H9 (cell line): Measurements from ENCODE around the gene ENTR1. TPM values are rescaled to one million over a fixed set of nuclear protein-coding genes. Genes with fewer than 3 reads are reported as not detected.

ENCODE experiments used
- DNase-seq: peaks from one replicate; pipeline ENCODE4 v3.0.0-alpha.2; 2017
- H2AFZ ChIP-seq: one replicate; pipeline ENCODE4 v1.6.1; 2013; ENCODE audit warnings: mild to moderate bottlenecking, low read length, control low read depth, moderate library complexity
- H2AK5ac ChIP-seq: 2 replicates; pipeline ENCODE4 v1.6.1; 2013; ENCODE audit warnings: low read length, control low read depth, mixed read lengths; ENCODE audit not compliant: insufficient read length
- H2BK120ac ChIP-seq: one replicate; pipeline ENCODE4 v1.6.1; 2013; ENCODE audit warnings: low read depth, mild to moderate bottlenecking, low read length, control low read depth, inconsistent platforms; ENCODE audit not compliant: poor library complexity, severe bottlenecking
- H2BK12ac ChIP-seq: 2 replicates; pipeline ENCODE4 v1.6.1; 2013; ENCODE audit warnings: low read length, control low read depth, mixed read lengths, low read depth; ENCODE audit not compliant: insufficient read length
- H2BK15ac ChIP-seq: 2 replicates; pipeline ENCODE4 v1.6.1; 2013; ENCODE audit warnings: low read depth, low read length, control low read depth
- H2BK20ac ChIP-seq: one replicate; pipeline ENCODE4 v1.6.1; 2013; ENCODE audit warnings: low read depth, mild to moderate bottlenecking, low read length, control low read depth, inconsistent platforms; ENCODE audit not compliant: poor library complexity, severe bottlenecking
- H2BK5ac ChIP-seq: 2 replicates; pipeline ENCODE4 v1.6.1; 2013; ENCODE audit warnings: low read length, control low read depth, mixed read lengths; ENCODE audit not compliant: insufficient read length
- H3K14ac ChIP-seq: 2 replicates; pipeline ENCODE4 v1.6.1; 2013; ENCODE audit warnings: low read length, control low read depth; ENCODE audit not compliant: insufficient read depth
- H3K18ac ChIP-seq: 2 replicates; pipeline ENCODE4 v1.6.1; 2013; ENCODE audit warnings: low read depth, mild to moderate bottlenecking, mixed read lengths, low read length, control low read depth; ENCODE audit not compliant: insufficient read length
- H3K23ac ChIP-seq: 2 replicates; pipeline ENCODE4 v1.6.1; 2013; ENCODE audit warnings: low read length, control low read depth, mixed read lengths, low read depth; ENCODE audit not compliant: insufficient read length
- H3K23me2 ChIP-seq: 2 replicates; pipeline ENCODE4 v1.6.1; 2013; ENCODE audit warnings: low read depth, mild to moderate bottlenecking, mixed read lengths, low read length, control low read depth; ENCODE audit not compliant: insufficient read length, poor library complexity, severe bottlenecking
- H3K27ac ChIP-seq: 2 replicates; pipeline ENCODE4 v1.5.1; 2013; ENCODE audit warnings: low read length, control low read depth, mixed read lengths, low read depth; ENCODE audit not compliant: insufficient read length
- H3K27me3 ChIP-seq: 2 replicates; pipeline ENCODE4 v1.6.1; 2013; ENCODE audit warnings: low read length, control low read depth, inconsistent platforms; ENCODE audit not compliant: insufficient read depth
- H3K4ac ChIP-seq: 2 replicates; pipeline ENCODE4 v1.6.1; 2013; ENCODE audit warnings: low read depth, mild to moderate bottlenecking, control low read depth, inconsistent platforms, low read length, moderate library complexity
- H3K4me1 ChIP-seq: 2 replicates; pipeline ENCODE4 v1.6.1; 2013; ENCODE audit warnings: low read length, control low read depth, inconsistent platforms; ENCODE audit not compliant: insufficient read depth
- H3K4me2 ChIP-seq: 2 replicates; pipeline ENCODE4 v1.6.1; 2013; ENCODE audit warnings: low read length, control low read depth, mixed read lengths; ENCODE audit not compliant: insufficient read length, insufficient read depth
- H3K56ac ChIP-seq: 2 replicates; pipeline ENCODE4 v1.6.1; 2013; ENCODE audit warnings: low read depth, mild to moderate bottlenecking, mixed read lengths, low read length, control low read depth; ENCODE audit not compliant: insufficient read length
- H3K79me1 ChIP-seq: 2 replicates; pipeline ENCODE4 v1.6.1; 2013; ENCODE audit warnings: low read depth, mild to moderate bottlenecking, moderate library complexity, low read length, control low read depth, inconsistent platforms; ENCODE audit not compliant: insufficient read depth, poor library complexity, severe bottlenecking
- H3K79me2 ChIP-seq: 2 replicates; pipeline ENCODE4 v1.6.1; 2013; ENCODE audit warnings: low read length, control low read depth, inconsistent platforms; ENCODE audit not compliant: insufficient read depth
- H3K9ac ChIP-seq: 2 replicates; pipeline ENCODE4 v1.6.1; 2013; ENCODE audit warnings: low read length, control low read depth, mixed read lengths; ENCODE audit not compliant: insufficient read length; ENCODE audit errors: extremely low read depth
- H3K9me3 ChIP-seq: one replicate; pipeline ENCODE4 v1.6.1; 2013; ENCODE audit warnings: low read depth, low read length, inconsistent platforms; ENCODE audit not compliant: control insufficient read depth
- H3T11ph ChIP-seq: one replicate; pipeline ENCODE4 v1.6.1; 2013; ENCODE audit warnings: mild to moderate bottlenecking, low read length, control low read depth, inconsistent platforms
- H4K20me1 ChIP-seq: one replicate; pipeline ENCODE4 v1.6.1; 2013; ENCODE audit not compliant: control insufficient read depth, insufficient read length, insufficient read depth
- H4K5ac ChIP-seq: 2 replicates; pipeline ENCODE4 v1.6.1; 2013; ENCODE audit warnings: low read depth, mild to moderate bottlenecking, mixed read lengths, low read length, control low read depth; ENCODE audit not compliant: insufficient read length
- H4K8ac ChIP-seq: replicated peaks from 2 replicates; pipeline ENCODE4 v1.6.1; 2013; ENCODE audit warnings: low read length, control low read depth, mixed read lengths, low read depth; ENCODE audit not compliant: insufficient read length
- H4K91ac ChIP-seq: 2 replicates; pipeline ENCODE4 v1.6.1; 2013; ENCODE audit warnings: low read depth, mild to moderate bottlenecking, moderate library complexity, mixed read lengths, low read length, control low read depth; ENCODE audit not compliant: insufficient read length
- H3K27ac Mint-ChIP-seq, 3 experiments: 2 replicates in 2 of 3; 3 replicates in 1 of 3; pipeline ENCODE4 v1.8.0; 2020 to 2021; ENCODE audit warnings: mixed read lengths in 3 of 3, mild to moderate bottlenecking in 1 of 3, moderate library complexity in 1 of 3
- H3K27me3 Mint-ChIP-seq: 2 replicates; pipeline ENCODE4 v1.8.0; 2021; ENCODE audit warnings: low read depth, mild to moderate bottlenecking, moderate library complexity, mixed read lengths
- H3K36me3 Mint-ChIP-seq, 3 experiments: 2 replicates in 2 of 3; 3 replicates in 1 of 3; pipeline ENCODE4 v1.8.0; 2020 to 2021; ENCODE audit warnings: low read depth in 3 of 3, mixed read lengths in 3 of 3; ENCODE audit not compliant: insufficient read depth in 1 of 3
- H3K4me1 Mint-ChIP-seq, 2 experiments: 2 replicates each; pipeline ENCODE4 v1.8.0; 2020; ENCODE audit warnings: mixed read lengths in 2 of 2
- H3K4me3 Mint-ChIP-seq, 2 experiments: 2 replicates in 1 of 2; 3 replicates in 1 of 2; pipeline ENCODE4 v1.8.0; 2020 to 2021; ENCODE audit warnings: mild to moderate bottlenecking in 2 of 2, mixed read lengths in 2 of 2, moderate library complexity in 1 of 2
- H3K9me3 Mint-ChIP-seq, 2 experiments: 2 replicates in 1 of 2; 3 replicates in 1 of 2; pipeline ENCODE4 v1.8.0; 2020; ENCODE audit warnings: mild to moderate bottlenecking in 2 of 2, mixed read lengths in 2 of 2, moderate library complexity in 1 of 2
- CTCF ChIP-seq: fragments of 200-600 bp; sonication (generic); conservative IDR thresholded peaks from 3 replicates; pipeline ENCODE4 v1.8.0; 2021; ENCODE audit warnings: antibody characterized with exemption, mild to moderate bottlenecking
- WGBS: extraction: QIAGEN DNeasy Blood & Tissue Kit; methylation state at CpG from one replicate; pipeline ENCODE4 v1.1.7; 2013; ENCODE audit warnings: missing lambda C conversion rate, low lambda C conversion rate, mixed read lengths; ENCODE audit not compliant: insufficient read length; ENCODE audit errors: extremely low coverage; 5-methylcytosine and 5-hydroxymethylcytosine counted together
- total RNA-seq: library from RNA; stranded (reverse); gene quantifications from 2 replicates; pipeline ENCODE4 v1.2.1, GENCODE V29; 2021

Gene ENTR1
- total RNA-seq, 1 experiment from 2014 or later: 108 TPM

DNA sequence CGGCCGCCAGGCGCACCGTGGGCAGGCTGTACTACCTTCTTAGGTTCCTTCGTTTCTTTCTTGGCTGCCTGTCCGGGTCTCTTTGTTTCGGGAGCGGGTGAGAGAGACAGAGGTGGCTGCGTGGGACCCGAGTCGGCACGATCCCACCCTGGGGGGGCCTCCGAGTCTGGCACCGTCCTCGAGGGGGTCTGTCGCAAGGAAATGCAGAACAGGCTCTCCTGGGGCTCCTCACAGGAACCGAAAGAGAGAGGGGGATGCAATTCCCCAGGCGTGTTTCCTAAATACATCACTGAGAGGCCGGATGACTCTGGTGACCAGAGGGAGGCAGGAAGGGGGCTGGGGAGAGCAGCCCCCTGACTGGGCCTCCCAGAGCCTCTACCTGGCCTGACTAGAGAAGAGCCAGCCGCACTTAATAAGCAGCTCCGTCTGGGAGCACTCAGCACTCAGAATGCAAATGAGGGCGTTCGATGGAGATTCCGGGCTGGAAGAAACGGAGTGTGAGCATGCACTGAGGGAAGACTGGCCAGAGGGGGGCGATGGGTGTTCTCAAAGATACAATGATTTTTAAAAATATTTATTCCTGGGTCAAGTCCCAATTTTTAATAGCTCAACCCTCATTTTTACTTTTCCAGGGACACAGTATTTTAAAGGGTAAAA lies 40.9 kb upstream of the ENTR1 start:
- Histone ChIP-seq H2AK5ac (no peak overlapping the region), H3K9ac (no peak overlapping the region), H4K8ac (no peak overlapping the region), H3T11ph (no peak overlapping the region), H2BK5ac (no peak overlapping the region), H3K14ac (no peak overlapping the region), H2BK15ac (no peak overlapping the region), H4K20me1 (no peaks in the 10 kb centered on the region), H3K23me2 (no peaks in the 10 kb centered on the region), H3K56ac (no peak overlapping the region), H3K27me3 (no peaks in the 10 kb centered on the region), H2BK120ac (no peak overlapping the region), H3K79me1 (no peaks in the 10 kb centered on the region), H3K9me3 (no peaks in the 10 kb centered on the region), H3K18ac (no peak overlapping the region), H2BK20ac (no peak overlapping the region), H3K4me1 (no peaks in the 10 kb centered on the region), H4K91ac (no peak overlapping the region), H3K79me2 (no peaks in the 10 kb centered on the region), H2AFZ (no peak overlapping the region), H3K4ac (no peak overlapping the region), H3K23ac (no peak overlapping the region), H4K5ac (no peak overlapping the region), H3K27ac (no peak overlapping the region), H3K4me2 (no peak overlapping the region), H2BK12ac (no peak overlapping the region)
- Mint-ChIP-seq H3K9me3 (no peaks in the 10 kb centered on the region), H3K4me3 (no peak overlapping the region), H3K27me3 (no peaks in the 10 kb centered on the region), H3K36me3 (peaks cover 51 to 88% (median 84%) of the 10 kb centered on the region in 3 experiments; a peak in 6 of 7 replicates), H3K27ac (0 out of 7 replicates have a peak overlapping the region, but pooled peaks of 1 of the 3 experiments have one; percentile 11), H3K4me1 (no peaks in the 10 kb centered on the region)
- TF ChIP-seq CTCF: peak; percentile 32; the same call in 2 of the 3 replicates
- no peak for DNase-seq
- no CpG with 5 or more reads among the region's 26 CpGs for WGBS
